ENCODE results near the gene SEMA4G. TPM values are rescaled to one million over a fixed set of nuclear protein-coding genes. Genes with fewer than 3 reads are reported as not detected.

The SEMA4G gene
- total RNA-seq, 1 donor from 2014 or later = 2.1 TPM

DNA sequence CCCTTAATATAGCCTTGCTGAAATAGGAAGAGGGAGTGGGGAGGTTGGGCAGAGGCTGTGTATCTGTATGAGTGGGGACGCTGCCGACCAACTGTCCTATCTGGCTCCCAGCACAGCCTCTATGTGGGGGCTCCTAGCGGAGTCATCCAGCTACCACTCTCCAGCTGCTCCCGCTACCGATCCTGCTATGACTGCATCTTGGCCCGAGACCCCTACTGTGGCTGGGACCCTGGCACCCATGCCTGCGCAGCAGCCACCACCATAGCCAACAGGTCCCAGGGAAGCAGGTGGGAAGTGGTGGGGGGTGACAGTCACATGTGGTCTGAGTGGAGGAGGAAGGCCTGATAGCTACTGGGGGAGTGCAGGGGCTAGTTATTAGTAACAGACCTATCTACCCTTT is 11.4 kb downstream of the SEMA4G start:
- intact Hi-C loops (cut with DNase I) = no loop called here
- peak in 1 of 2 donors; percentile 40 for DNase-seq (ENCODE audit: low spot score in 2 of 2)

DNA sequence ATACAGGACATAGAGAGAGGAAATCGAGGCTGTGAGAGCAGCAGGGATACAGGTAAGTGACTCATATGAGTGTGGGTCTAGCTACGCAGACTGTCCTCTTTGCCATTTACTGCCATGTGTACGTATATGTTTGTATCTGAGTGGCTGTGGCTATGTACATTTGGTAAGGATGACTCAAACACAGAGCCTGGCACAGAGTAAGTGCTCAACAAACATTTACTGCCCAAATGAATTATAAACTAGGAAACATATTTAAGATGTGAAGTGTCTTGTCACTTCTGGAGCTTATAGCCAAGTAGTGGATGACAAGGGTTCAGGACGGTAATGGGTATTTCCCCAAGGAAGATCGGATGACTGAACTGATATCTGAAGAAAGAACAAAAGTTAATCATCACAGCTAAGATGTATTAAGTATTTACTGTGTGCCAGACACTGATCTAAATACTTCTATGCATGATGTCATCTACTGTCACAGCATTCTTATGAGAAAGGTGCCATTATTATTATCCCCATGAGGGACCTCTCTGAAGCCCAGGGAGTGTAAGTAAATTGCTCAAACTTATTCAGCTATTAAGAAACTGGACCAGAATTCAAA is 12.0 kb downstream of the SEMA4G start:
- no peak for DNase-seq (ENCODE audit: low spot score in 2 of 2)
- H3K4me3 ChIP-seq = no peak overlapping the region
- H3K27me3 ChIP-seq = no peaks in the 10 kb centered on the region
- H3K36me3 ChIP-seq = peaks cover 37 to 50% of the 10 kb centered on the region in 2 donors
- intact Hi-C loops (cut with DNase I) = no loop called here
- no peaks in the 10 kb centered on the region for H3K4me1 ChIP-seq
- no peak overlapping the region for H3K27ac ChIP-seq
- H3K9me3 ChIP-seq = no peaks in the 10 kb centered on the region
- TF ChIP-seq, protein P1, sequence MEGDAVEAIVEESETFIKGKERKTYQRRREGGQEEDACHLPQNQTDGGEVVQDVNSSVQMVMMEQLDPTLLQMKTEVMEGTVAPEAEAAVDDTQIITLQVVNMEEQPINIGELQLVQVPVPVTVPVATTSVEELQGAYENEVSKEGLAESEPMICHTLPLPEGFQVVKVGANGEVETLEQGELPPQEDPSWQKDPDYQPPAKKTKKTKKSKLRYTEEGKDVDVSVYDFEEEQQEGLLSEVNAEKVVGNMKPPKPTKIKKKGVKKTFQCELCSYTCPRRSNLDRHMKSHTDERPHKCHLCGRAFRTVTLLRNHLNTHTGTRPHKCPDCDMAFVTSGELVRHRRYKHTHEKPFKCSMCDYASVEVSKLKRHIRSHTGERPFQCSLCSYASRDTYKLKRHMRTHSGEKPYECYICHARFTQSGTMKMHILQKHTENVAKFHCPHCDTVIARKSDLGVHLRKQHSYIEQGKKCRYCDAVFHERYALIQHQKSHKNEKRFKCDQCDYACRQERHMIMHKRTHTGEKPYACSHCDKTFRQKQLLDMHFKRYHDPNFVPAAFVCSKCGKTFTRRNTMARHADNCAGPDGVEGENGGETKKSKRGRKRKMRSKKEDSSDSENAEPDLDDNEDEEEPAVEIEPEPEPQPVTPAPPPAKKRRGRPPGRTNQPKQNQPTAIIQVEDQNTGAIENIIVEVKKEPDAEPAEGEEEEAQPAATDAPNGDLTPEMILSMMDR (IDR thresholded peaks at IDR 0.05) = no peak

More for the DNA sequence above, 11.4 kb downstream of the SEMA4G start:
- TF ChIP-seq, protein P1 (IDR thresholded peaks at IDR 0.05) = no peak
- Histone ChIP-seq H3K27me3 (no peaks in the 10 kb centered on the region), H3K4me3 (no peak overlapping the region), H3K4me1 (no peaks in the 10 kb centered on the region), H3K9me3 (no peaks in the 10 kb centered on the region), H3K27ac (no peak overlapping the region), H3K36me3 (peaks cover 37 to 50% of the 10 kb centered on the region in 2 donors)

DNA sequence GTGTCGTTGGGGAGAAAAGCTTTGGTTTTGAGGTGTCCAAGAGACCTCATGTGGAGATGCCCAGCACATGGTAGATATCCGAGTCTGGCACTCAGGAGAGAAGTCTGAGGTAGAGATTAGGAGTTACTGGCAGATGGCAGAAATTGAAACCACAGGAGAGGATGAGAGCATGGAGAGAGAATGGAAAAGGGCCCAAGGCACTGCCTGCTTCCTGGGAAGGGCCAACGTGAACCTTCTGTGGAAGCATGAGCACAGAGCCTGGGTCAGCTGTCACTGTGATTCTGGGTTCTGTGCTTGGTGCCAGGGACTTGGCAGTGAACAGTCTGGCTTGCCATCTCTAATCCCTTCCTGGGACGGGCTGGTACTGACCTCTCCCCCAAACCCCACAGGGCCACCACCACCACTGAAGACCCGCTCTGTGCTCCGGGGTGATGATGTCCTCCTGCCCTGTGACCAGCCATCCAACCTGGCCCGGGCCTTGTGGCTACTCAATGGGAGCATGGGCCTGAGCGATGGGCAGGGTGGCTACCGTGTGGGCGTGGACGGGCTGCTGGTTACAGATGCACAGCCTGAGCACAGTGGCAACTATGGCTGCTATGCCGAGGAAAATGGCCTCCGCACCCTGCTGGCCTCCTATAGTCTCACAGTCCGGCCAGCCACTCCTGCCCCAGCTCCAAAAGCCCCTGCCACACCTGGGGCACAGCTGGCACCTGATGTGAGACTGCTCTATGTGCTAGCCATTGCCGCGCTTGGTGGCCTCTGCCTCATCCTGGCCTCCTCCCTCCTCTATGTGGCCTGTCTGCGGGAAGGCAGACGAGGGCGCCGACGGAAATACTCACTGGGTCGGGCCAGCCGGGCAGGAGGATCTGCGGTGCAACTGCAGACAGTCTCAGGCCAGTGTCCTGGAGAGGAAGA is 13.9 kb downstream of the SEMA4G start:
- no peak overlapping the region for H3K4me3 ChIP-seq
- DNase-seq (ENCODE audit: low spot score in 2 of 2) = peak in 1 of 2 donors; percentile 58
- intact Hi-C loops (cut with DNase I) = no loop called here
- peaks cover 9 to 10% of the 10 kb centered on the region in 2 donors for H3K4me1 ChIP-seq
- no peaks in the 10 kb centered on the region for H3K9me3 ChIP-seq
- H3K27ac ChIP-seq = no peak overlapping the region
- H3K36me3 ChIP-seq = peaks cover 37 to 47% of the 10 kb centered on the region in 2 donors
- TF ChIP-seq, protein P1 (IDR thresholded peaks at IDR 0.05) = no peak
- H3K27me3 ChIP-seq = no peaks in the 10 kb centered on the region

DNA sequence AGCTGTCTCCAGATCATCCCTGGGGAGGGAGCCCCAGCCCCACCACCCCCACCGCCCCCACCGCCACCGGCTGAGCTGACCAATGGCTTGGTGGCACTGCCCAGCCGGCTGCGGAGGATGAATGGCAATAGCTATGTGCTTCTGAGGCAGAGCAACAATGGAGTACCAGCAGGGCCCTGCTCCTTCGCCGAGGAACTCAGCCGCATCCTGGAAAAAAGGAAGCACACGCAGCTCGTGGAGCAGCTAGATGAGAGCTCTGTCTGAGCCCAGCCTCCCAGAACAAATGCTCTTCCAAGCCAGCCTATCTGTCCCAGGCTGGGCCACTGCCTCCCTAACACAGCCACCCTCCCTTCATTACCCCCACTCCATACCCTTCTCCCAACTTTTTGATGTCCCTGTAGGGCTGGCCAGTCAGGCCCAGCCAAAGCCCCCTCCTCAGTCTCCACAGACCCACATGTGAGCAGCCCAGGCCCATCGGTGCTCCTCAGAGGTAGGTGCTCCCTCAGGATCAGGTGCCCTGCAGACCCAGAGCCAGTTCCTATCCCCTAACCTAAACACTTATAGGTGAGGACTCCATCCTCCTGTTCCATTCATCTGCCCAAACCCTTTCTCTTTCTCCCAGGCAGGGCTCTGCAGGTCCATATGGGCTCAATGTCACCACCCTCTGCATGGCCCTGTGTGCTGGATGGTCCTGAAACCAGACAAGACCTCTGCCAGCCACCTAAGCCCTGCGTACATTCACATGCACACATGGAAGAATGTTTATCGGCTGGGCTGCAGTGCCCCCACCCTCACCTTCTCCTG is 14.8 kb downstream of the SEMA4G start:
- Histone ChIP-seq H3K27ac (no peak overlapping the region), H3K4me1 (peaks cover 9 to 16% of the 10 kb centered on the region in 2 donors), H3K9me3 (no peaks in the 10 kb centered on the region), H3K36me3 (peaks cover 37 to 42% of the 10 kb centered on the region in 2 donors), H3K4me3 (no peak overlapping the region), H3K27me3 (no peaks in the 10 kb centered on the region)
- intact Hi-C loops (cut with DNase I) = no loop called here
- DNase-seq (ENCODE audit: low spot score in 2 of 2) = peak in 1 of 2 donors; percentile 30
- TF ChIP-seq, protein P1 (IDR thresholded peaks at IDR 0.05) = no peak

DNA sequence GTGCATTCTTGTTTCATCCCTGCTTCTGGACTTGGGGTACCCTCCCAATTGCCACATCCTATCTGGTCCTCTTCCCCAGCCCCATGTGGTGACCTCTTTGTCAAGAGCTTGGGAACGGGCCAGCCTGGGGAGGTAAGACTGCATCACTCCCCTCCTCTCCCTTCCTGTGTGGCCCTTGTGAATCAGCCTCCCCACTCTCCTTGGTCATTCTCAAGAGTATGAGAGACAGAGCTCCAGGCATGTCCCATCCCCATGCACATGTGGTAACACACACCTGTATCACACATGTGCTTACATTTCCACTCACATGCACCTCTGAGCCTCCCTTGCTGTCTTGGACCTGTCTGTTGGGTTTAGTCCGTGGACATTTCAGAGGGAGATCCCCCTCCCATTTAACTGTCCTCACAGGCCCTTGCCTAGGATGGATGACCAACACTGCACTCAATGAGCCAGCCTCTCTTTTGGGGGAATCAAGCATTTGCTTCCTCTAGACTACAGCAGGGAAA is 15.4 kb downstream of the SEMA4G start:
- peaks cover 9 to 16% of the 10 kb centered on the region in 2 donors for H3K4me1 ChIP-seq
- no peaks in the 10 kb centered on the region for H3K27me3 ChIP-seq
- DNase-seq (ENCODE audit: low spot score in 2 of 2) = no peak
- H3K9me3 ChIP-seq = no peaks in the 10 kb centered on the region
- H3K4me3 ChIP-seq = no peak overlapping the region
- TF ChIP-seq, protein P1 (IDR thresholded peaks at IDR 0.05) = no peak
- no peak overlapping the region for H3K27ac ChIP-seq
- intact Hi-C loops (cut with DNase I) = no loop called here
- peaks cover 33 to 38% of the 10 kb centered on the region in 2 donors for H3K36me3 ChIP-seq

Data from ascending aorta (tissue), 2 donors.